Breast epithelium (tissue), 4 donors: ENCODE results near the gene ME2. TPM values are rescaled to one million over a fixed set of nuclear protein-coding genes. Genes with fewer than 3 reads are reported as not detected.
"Not testable (repeated sequence)": the region's sequence is repeated elsewhere in the genome, so short reads cannot be mapped to it uniquely, and the experiment has no call there.

Experiments
- DNase-seq, 2 donors: peaks; one replicate each; pipeline ENCODE4 v3.0.0-alpha.2; 2019; ENCODE audit warnings: low spot score in 2 of 2
- H3K27ac ChIP-seq, 2 donors: fragments of 200-600 bp; sonication (generic) in 1 of 2; one replicate each; pipeline ENCODE4 v1.5.1; 2016 to 2019; ENCODE audit warnings: mild to moderate bottlenecking in 1 of 2
- H3K27me3 ChIP-seq, 2 donors: fragments of 200-600 bp; sonication (generic) in 1 of 2; one replicate each; pipeline versions ENCODE4 v1.5.1 to v1.6.0; 2017 to 2019; ENCODE audit warnings: control low read depth in 1 of 2, mild to moderate bottlenecking in 1 of 2
- H3K36me3 ChIP-seq: fragments of 200-600 bp; one replicate; pipeline ENCODE4 v1.5.1; 2019
- H3K4me1 ChIP-seq, 2 donors: fragments of 200-600 bp; sonication (generic); one replicate each; pipeline ENCODE4 v1.5.1; 2016 to 2019; ENCODE audit warnings: control low read depth in 1 of 2
- H3K4me3 ChIP-seq, 3 donors: fragments of 200-600 bp; sonication (generic); 1 replicate in 2 of 3; 2 replicates in 1 of 3; pipeline ENCODE4 v1.5.1; 2016 to 2019; ENCODE audit warnings: mild to moderate bottlenecking in 3 of 3, moderate library complexity in 2 of 3
- H3K9me3 ChIP-seq, 2 donors: fragments of 200-600 bp; sonication (generic) in 1 of 2; one replicate each; pipeline ENCODE4 v1.5.1; 2016 to 2019; ENCODE audit warnings: control low read depth in 1 of 2
- POLR2A ChIP-seq: fragments of 450-650 bp; IDR thresholded peaks from one replicate; pipeline ENCODE4 v1.6.1; 2016; ENCODE audit warnings: antibody characterized with exemption, mild to moderate bottlenecking, moderate library complexity
- POLR2AphosphoS5 ChIP-seq, 3 donors: sonication (generic); formaldehyde crosslinking; IDR thresholded peaks; one replicate each; pipeline ENCODE4 v1.6.1; 2017; ENCODE audit warnings: antibody characterized with exemption in 3 of 3
- intact Hi-C: fragments of 100-400 bp; cut with DNase I; formaldehyde crosslinking; loops from one replicate; pipeline ENCODE4 v1.15.1; 2023; ENCODE audit warnings: low total_unique reads
- total RNA-seq, 3 donors: library from RNA; depleted of rRNA; stranded (reverse); fragments of >200 nt; gene quantifications; one replicate each; pipeline ENCODE4 v1.1.0, GENCODE V29; 2016
- TF ChIP-seq, protein P1 (sequence below), 3 donors: fragments of 450-650 bp; IDR thresholded peaks; one replicate each; pipeline ENCODE4 v1.5.1; 2016 to 2017; ENCODE audit warnings: antibody characterized with exemption in 3 of 3, mild to moderate bottlenecking in 3 of 3, moderate library complexity in 3 of 3

ME2 gene
- total RNA-seq, 3 donors from 2014 or later: 33.4 to 37.8 (median 37.3) TPM

GRCh38 chr18:50871846-50872245, 7.1 kb upstream of the ME2 start:
- H3K27me3 ChIP-seq: no peaks in the 10 kb centered on the region
- no peaks in the 10 kb centered on the region for H3K9me3 ChIP-seq
- intact Hi-C loops: no loop called here
- H3K27ac ChIP-seq: no peak overlapping the region
- no peak for DNase-seq
- H3K36me3 ChIP-seq: no peaks in the 10 kb centered on the region
- H3K4me1 ChIP-seq: no peaks in the 10 kb centered on the region
- no peak overlapping the region for H3K4me3 ChIP-seq
- TF ChIP-seq POLR2A (no peak), POLR2AphosphoS5 (IDR thresholded peaks at IDR 0.05) (no peak)
- TF ChIP-seq, protein P1, sequence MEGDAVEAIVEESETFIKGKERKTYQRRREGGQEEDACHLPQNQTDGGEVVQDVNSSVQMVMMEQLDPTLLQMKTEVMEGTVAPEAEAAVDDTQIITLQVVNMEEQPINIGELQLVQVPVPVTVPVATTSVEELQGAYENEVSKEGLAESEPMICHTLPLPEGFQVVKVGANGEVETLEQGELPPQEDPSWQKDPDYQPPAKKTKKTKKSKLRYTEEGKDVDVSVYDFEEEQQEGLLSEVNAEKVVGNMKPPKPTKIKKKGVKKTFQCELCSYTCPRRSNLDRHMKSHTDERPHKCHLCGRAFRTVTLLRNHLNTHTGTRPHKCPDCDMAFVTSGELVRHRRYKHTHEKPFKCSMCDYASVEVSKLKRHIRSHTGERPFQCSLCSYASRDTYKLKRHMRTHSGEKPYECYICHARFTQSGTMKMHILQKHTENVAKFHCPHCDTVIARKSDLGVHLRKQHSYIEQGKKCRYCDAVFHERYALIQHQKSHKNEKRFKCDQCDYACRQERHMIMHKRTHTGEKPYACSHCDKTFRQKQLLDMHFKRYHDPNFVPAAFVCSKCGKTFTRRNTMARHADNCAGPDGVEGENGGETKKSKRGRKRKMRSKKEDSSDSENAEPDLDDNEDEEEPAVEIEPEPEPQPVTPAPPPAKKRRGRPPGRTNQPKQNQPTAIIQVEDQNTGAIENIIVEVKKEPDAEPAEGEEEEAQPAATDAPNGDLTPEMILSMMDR (IDR thresholded peaks at IDR 0.05): no peak

DNA sequence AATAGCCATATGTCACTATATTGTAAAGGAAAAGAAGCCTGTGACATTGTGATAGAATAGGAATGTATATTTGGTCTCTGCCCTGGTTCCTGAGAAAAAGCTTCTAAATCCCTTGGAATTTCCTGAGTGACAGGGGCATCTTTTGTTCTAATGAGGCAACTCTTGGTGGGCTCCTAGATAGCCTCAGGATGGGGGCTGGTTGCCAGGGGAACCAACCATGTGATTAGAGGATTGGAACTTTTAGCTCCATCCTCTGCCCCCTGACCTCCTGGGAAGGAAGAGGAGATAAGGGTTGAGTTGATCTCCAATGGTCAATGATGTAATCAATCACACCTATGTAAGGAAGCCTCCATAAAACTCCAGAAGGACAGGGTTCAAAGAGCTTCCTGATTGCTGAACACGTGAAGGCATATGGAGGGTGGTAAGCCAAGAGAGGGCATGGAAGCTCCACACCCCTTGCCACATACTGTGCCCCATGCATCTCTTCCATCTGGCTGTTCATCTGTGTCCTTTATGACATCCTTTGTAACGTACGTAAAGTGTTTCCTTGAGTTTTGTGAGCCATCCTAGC, 2.9 kb upstream of the ME2 start:
- DNase-seq: no peak
- Histone ChIP-seq H3K4me3 (no peak overlapping the region), H3K27me3 (no peaks in the 10 kb centered on the region), H3K9me3 (no peaks in the 10 kb centered on the region), H3K36me3 (no peaks in the 10 kb centered on the region), H3K4me1 (peaks cover 0 to 11% of the 10 kb centered on the region in 2 donors), H3K27ac (no peak overlapping the region)
- TF ChIP-seq, protein P1 (IDR thresholded peaks at IDR 0.05): no peak
- no peak for TF ChIP-seq POLR2A
- no peak for TF ChIP-seq POLR2AphosphoS5 (IDR thresholded peaks at IDR 0.05)
- intact Hi-C loops: no loop called here

DNA sequence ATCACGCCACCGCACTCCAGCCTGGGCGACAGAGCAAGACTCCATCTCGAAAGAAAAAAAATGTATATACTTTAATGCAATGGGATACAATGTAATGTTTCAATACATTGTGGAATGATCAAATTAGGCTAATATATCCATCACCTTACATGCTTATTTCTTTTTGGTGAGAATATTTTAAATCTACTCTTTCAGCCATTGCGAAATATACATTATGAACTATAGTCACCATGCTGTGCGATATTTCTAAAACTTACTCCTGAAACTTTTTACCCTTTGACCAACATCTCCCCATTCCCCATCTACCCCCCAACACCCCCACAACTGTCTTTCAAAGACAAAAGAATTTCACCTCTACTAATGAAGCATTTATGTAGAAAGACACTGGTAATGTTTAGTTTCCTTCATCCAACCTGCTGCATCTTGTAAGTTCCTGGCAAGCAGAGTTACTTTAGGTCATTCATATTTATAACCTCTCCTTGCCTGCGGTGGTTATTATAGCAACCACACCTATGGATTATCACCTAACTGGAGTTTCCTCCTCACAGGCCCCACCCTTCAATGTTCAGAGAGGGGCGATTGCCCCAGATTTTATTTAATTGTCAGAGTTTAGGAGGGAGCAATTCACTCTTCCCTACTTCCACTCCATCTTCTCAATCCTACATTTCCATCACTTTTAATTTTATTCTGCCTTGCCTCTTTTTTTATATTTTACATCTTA, 1.2 kb upstream of the ME2 start:
- Histone ChIP-seq H3K36me3 (no peaks in the 10 kb centered on the region), H3K9me3 (no peaks in the 10 kb centered on the region), H3K4me3 (peak overlapping the region; percentile 84 to 96 (median 94)), H3K27ac (peak overlapping the region; percentile 96 to 97), H3K4me1 (peaks cover 0 to 11% of the 10 kb centered on the region in 2 donors), H3K27me3 (no peaks in the 10 kb centered on the region)
- intact Hi-C loops: no loop called here
- TF ChIP-seq POLR2AphosphoS5 (IDR thresholded peaks at IDR 0.05): no peak
- TF ChIP-seq POLR2A: no peak
- TF ChIP-seq, protein P1 (IDR thresholded peaks at IDR 0.05): no peak
- no peak for DNase-seq

- peak overlapping the region; percentile 96 to 97 for H3K27ac ChIP-seq
- no peaks in the 10 kb centered on the region for H3K36me3 ChIP-seq
- DNase-seq: no peak
- no peaks in the 10 kb centered on the region for H3K27me3 ChIP-seq
- TF ChIP-seq, protein P1 (IDR thresholded peaks at IDR 0.05): no peak
- no peak for TF ChIP-seq POLR2AphosphoS5 (IDR thresholded peaks at IDR 0.05)
- TF ChIP-seq POLR2A: no peak
- no peaks in the 10 kb centered on the region for H3K9me3 ChIP-seq
- peak overlapping the region; percentile 84 to 96 (median 94) for H3K4me3 ChIP-seq
- intact Hi-C loops: no loop called here
- peaks cover 0 to 11% of the 10 kb centered on the region in 2 donors for H3K4me1 ChIP-seq
These were observed 592 bp downstream of the ME2 start for GRCh38 chr18:50879302-50880118.

DNA sequence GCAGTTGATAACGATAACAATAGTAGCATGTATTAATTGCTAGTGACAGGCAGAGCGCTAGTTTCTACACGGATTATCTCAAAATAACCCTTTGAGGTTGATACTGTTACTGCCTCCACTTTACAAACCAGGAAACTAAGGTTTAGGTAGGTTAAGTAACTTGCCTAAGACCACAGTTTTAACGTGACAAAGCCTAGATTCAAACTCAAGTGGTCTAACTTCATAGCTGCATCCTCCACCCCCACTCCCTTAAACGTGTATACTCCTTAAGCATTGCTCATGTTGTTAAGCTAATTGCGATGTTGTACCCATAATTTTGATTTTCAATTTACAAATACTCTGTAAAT, 1.2 kb downstream of the ME2 start:
- no peak for DNase-seq
- Histone ChIP-seq H3K4me3 (peak overlapping the region; percentile 84 to 96 (median 94)), H3K36me3 (no peaks in the 10 kb centered on the region), H3K4me1 (peaks cover 0 to 11% of the 10 kb centered on the region in 2 donors), H3K27ac (no peak overlapping the region), H3K9me3 (no peaks in the 10 kb centered on the region), H3K27me3 (no peaks in the 10 kb centered on the region)
- TF ChIP-seq, protein P1 (IDR thresholded peaks at IDR 0.05): no peak
- TF ChIP-seq POLR2AphosphoS5 (IDR thresholded peaks at IDR 0.05) (no peak), POLR2A (no peak)
- intact Hi-C loops: no loop called here

- H3K9me3 ChIP-seq, DNase-seq, H3K4me3 ChIP-seq, H3K27me3 ChIP-seq, H3K27ac ChIP-seq, intact Hi-C loops, H3K36me3 ChIP-seq: not testable (repeated sequence)
- H3K4me1 ChIP-seq: peaks cover 0 to 11% of the 10 kb centered on the region in 2 donors
These were observed 2.0 kb downstream of the ME2 start for GRCh38 chr18:50880944-50881343.
